Progenitor cell of endocrine pancreas (in vitro differentiated cells): ENCODE data around the gene MSANTD1. TPM values are rescaled to one million over a fixed set of nuclear protein-coding genes. Genes with fewer than 3 reads are reported as not detected.
A peak's percentile ranks its signal among the peaks of the same experiment; 100 is the strongest.

ENCODE experiments used
- DNase-seq: peaks from one replicate; pipeline ENCODE4 v3.0.0; 2021; ENCODE audit warnings: low spot score; ENCODE audit not compliant: unreplicated experiment
- H3K27ac Mint-ChIP-seq: 2 replicates; pipeline ENCODE4 v1.8.0; 2021; ENCODE audit warnings: mild to moderate bottlenecking, moderate library complexity, mixed read lengths
- H3K27me3 Mint-ChIP-seq: 2 replicates; pipeline ENCODE4 v1.8.0; 2021; ENCODE audit warnings: mixed read lengths
- H3K36me3 Mint-ChIP-seq: 2 replicates; pipeline ENCODE4 v1.8.0; 2022; ENCODE audit warnings: mixed read lengths; ENCODE audit not compliant: insufficient read depth
- H3K4me1 Mint-ChIP-seq: 2 replicates; pipeline ENCODE4 v1.8.0; 2021; ENCODE audit warnings: low read depth, mixed read lengths
- H3K4me3 Mint-ChIP-seq: 2 replicates; pipeline ENCODE4 v1.8.0; 2021; ENCODE audit warnings: low read depth, mild to moderate bottlenecking, moderate library complexity, mixed read lengths
- H3K9me3 Mint-ChIP-seq: 2 replicates; pipeline ENCODE4 v1.8.0; 2021; ENCODE audit warnings: low read depth, mixed read lengths
- CTCF ChIP-seq: fragments of 200-600 bp; sonication (generic); IDR thresholded peaks from one replicate; pipeline ENCODE4 v1.5.0; 2021; ENCODE audit warnings: antibody characterized with exemption, mild to moderate bottlenecking; ENCODE audit not compliant: unreplicated experiment
- total RNA-seq: library from RNA; stranded (reverse); gene quantifications from 2 replicates; pipeline ENCODE4 v1.2.1, GENCODE V29; 2021

MSANTD1 gene
- total RNA-seq, 1 donor from 2014 or later, result 2.1 TPM

- TF ChIP-seq CTCF, result no peak
- Mint-ChIP-seq H3K4me1 (no peaks in the 10 kb centered on the region), H3K9me3 (no peaks in the 10 kb centered on the region), H3K4me3 (no peak overlapping the region), H3K27me3 (no peaks in the 10 kb centered on the region), H3K36me3 (peaks cover 21% of the 10 kb centered on the region), H3K27ac (no peak overlapping the region)
- DNase-seq, result no peak
Measured at GRCh38 chr4:3226467-3226866, 22.5 kb upstream of the MSANTD1 start.

DNA sequence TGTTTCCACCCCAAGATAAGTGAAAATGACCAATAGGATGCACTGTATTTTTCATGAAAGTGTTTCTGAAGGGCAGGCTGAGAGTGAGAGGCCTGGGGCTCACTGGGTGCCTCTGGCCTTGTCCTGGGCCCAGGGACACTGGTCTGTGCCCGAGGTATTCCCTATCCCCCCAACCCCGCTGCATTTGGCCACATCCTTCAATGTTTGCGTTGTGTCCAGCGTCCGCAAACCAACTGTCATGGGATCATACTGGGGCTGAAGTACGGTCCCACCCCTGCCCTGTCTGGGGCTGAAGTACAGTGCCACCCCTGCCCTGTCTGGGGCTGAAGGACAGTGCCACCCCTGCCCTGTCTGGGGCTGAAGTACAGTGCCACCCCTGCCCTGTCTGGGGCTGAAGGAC, 22.0 kb upstream of the MSANTD1 start:
- H3K27ac Mint-ChIP-seq, result no peak overlapping the region
- TF ChIP-seq CTCF, result no peak
- no peak for DNase-seq
- peaks cover 21% of the 10 kb centered on the region for H3K36me3 Mint-ChIP-seq
- H3K4me1 Mint-ChIP-seq, result no peaks in the 10 kb centered on the region
- H3K27me3 Mint-ChIP-seq, result no peaks in the 10 kb centered on the region
- no peak overlapping the region for H3K4me3 Mint-ChIP-seq
- no peaks in the 10 kb centered on the region for H3K9me3 Mint-ChIP-seq

GRCh38 chr4:3227878-3228675, 20.9 kb upstream of the MSANTD1 start:
- H3K4me1 Mint-ChIP-seq, result no peaks in the 10 kb centered on the region
- H3K9me3 Mint-ChIP-seq, result no peaks in the 10 kb centered on the region
- no peak for DNase-seq
- H3K27me3 Mint-ChIP-seq, result no peaks in the 10 kb centered on the region
- no peak overlapping the region for H3K4me3 Mint-ChIP-seq
- H3K27ac Mint-ChIP-seq, result no peak overlapping the region
- TF ChIP-seq CTCF, result no peak
- peaks cover 17% of the 10 kb centered on the region for H3K36me3 Mint-ChIP-seq

- DNase-seq, result no peak
- H3K4me3 Mint-ChIP-seq, result no peak overlapping the region
- no peak for TF ChIP-seq CTCF
- H3K36me3 Mint-ChIP-seq, result peaks cover 19% of the 10 kb centered on the region
- H3K27ac Mint-ChIP-seq, result no peak overlapping the region
- no peaks in the 10 kb centered on the region for H3K27me3 Mint-ChIP-seq
- H3K9me3 Mint-ChIP-seq, result no peaks in the 10 kb centered on the region
- H3K4me1 Mint-ChIP-seq, result no peaks in the 10 kb centered on the region
Measured at GRCh38 chr4:3228881-3229280, 20.1 kb upstream of the MSANTD1 start.

DNA sequence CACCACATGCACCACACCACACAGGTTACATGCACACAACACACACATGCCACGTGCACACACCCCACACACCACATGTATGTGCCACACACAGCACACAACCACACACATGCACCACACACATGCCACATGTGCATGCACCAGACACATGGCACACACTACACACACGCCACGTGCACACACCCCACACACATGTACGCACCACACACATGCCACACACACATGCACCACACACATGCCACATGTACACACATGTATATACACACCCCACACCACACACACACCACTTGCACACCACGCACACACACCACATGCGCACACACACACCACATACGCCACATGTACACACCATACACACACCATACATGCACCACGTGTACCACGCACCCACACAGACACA, 19.6 kb upstream of the MSANTD1 start:
- peaks cover 19% of the 10 kb centered on the region for H3K36me3 Mint-ChIP-seq
- no peaks in the 10 kb centered on the region for H3K27me3 Mint-ChIP-seq
- no peaks in the 10 kb centered on the region for H3K9me3 Mint-ChIP-seq
- H3K4me1 Mint-ChIP-seq, result no peaks in the 10 kb centered on the region
- TF ChIP-seq CTCF, result no peak
- DNase-seq, result no peak
- no peak overlapping the region for H3K4me3 Mint-ChIP-seq
- H3K27ac Mint-ChIP-seq, result peak overlapping the region; percentile 68
